IPS-20b (cell line): Measurements from ENCODE around the gene PRKCA.

Experiments used
- H3K27ac ChIP-seq: one replicate; pipeline ENCODE4 v1.5.1; 2013; ENCODE audit warnings: low read length
- H3K27me3 ChIP-seq: 2 replicates; pipeline ENCODE4 v1.6.1; 2013; ENCODE audit warnings: mild to moderate bottlenecking, low read length, inconsistent platforms; ENCODE audit not compliant: insufficient read depth
- H3K36me3 ChIP-seq: 2 replicates; pipeline ENCODE4 v1.6.1; 2013; ENCODE audit warnings: low read depth, mild to moderate bottlenecking, inconsistent platforms, low read length, moderate library complexity; ENCODE audit not compliant: insufficient read depth
- H3K4me1 ChIP-seq: 2 replicates; pipeline ENCODE4 v1.6.1; 2013; ENCODE audit warnings: mild to moderate bottlenecking, control low read depth, inconsistent platforms, low read length, moderate library complexity; ENCODE audit not compliant: insufficient read depth
- H3K4me3 ChIP-seq: 2 replicates; pipeline ENCODE4 v1.5.1; 2013; ENCODE audit warnings: mild to moderate bottlenecking, low read length, inconsistent platforms
- H3K9ac ChIP-seq: 2 replicates; pipeline ENCODE4 v1.6.1; 2013; ENCODE audit warnings: low read depth, mild to moderate bottlenecking, inconsistent platforms, low read length, moderate library complexity
- H3K9me3 ChIP-seq: 2 replicates; pipeline ENCODE4 v1.6.1; 2013; ENCODE audit warnings: mild to moderate bottlenecking, low read depth, low read length, inconsistent platforms; ENCODE audit not compliant: insufficient read depth

The PRKCA gene

GRCh38 chr17:66411520-66411919, 109.1 kb downstream of the PRKCA start:
- peaks cover 2% of the 10 kb centered on the region; the same call in 1 of the 2 replicates for H3K4me1 ChIP-seq
- H3K9ac ChIP-seq = no peak overlapping the region
- H3K4me3 ChIP-seq = no peak overlapping the region
- H3K27me3 ChIP-seq = no peaks in the 10 kb centered on the region
- H3K27ac ChIP-seq = no peak overlapping the region
- no peaks in the 10 kb centered on the region for H3K9me3 ChIP-seq
- H3K36me3 ChIP-seq = no peaks in the 10 kb centered on the region

GRCh38 chr17:66412857-66413558, 110.6 kb downstream of the PRKCA start:
- Histone ChIP-seq H3K9ac (no peak overlapping the region), H3K27ac (no peak overlapping the region), H3K4me1 (peaks cover 5% of the 10 kb centered on the region; the same call in 1 of the 2 replicates), H3K9me3 (no peaks in the 10 kb centered on the region), H3K36me3 (no peaks in the 10 kb centered on the region), H3K4me3 (no peak overlapping the region), H3K27me3 (no peaks in the 10 kb centered on the region)

DNA sequence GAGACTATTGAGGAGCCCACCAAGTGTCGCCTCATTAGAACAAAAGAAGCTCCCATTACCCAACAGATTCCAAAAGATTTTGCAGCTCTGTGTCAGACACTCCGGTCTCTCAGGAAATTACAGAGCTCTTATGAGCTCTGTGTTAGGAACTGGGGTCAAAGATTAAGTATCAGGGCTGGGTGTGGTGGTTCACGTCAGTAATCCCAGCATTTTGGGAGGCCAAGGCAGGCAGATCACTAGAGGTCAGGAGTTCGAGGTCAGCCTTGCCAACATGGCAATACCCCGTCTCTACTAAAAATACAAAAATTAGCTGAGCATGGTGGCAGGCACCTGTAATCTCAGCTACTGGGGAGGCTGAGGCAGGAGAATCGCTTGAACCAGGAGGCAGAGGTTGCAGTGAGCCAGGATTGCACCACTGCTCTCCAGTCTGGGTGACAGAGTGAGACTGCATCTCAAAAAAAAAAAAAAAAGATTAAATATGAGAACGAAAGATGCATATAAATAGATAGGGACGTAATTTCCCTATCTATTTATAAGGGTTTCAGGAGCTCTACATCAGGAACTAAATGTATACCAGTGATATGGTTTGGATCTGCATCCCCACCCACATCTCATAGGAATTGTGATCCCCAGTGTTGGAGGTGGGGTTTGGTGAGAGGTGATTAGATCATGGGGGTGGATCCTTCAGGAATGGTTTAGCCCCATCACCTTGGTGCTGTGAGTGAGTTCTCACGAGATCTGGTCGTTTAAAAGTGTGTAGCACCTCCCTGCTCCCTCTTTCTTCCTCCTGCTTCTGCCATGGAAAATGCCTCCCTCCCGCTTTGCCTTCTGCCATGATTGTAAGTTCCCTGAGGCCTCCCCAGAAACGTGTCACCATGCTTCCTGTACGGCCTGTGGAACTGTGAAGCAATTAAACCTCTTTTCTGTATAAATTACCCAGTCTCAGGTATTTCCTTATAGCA, 111.4 kb downstream of the PRKCA start:
- no peak overlapping the region for H3K27ac ChIP-seq

DNA sequence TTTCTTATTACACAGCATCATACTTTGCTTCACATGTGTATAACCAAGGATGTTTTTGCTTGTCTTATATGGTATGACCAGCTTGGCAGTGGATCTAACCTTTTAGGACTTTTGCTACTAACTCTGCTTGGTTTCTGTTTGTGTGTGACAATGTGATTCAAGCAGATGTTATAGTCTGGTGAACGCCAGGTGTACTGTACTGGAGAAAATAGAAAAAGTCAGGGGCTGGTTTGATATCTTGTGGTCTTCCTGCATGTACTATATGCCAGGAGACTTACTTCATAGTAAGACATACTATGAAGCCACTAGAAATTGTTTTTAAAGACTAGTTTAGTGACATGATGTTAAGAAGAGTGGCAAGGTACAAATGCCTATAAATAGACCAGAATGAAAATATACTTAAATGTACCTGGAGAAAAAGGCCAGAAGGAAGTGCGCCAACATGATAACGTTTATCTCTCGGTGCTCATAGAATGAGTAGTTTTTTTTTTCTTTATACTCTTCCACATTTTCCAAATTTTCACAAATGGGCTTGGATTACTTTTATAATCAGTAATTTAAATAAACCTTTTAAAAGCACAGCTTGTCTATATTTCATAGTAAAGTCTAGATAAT, 112.3 kb downstream of the PRKCA start:
- Histone ChIP-seq H3K36me3 (no peaks in the 10 kb centered on the region), H3K9me3 (no peaks in the 10 kb centered on the region), H3K27ac (no peak overlapping the region), H3K4me3 (no peak overlapping the region), H3K4me1 (peaks cover 5% of the 10 kb centered on the region; the same call in 1 of the 2 replicates), H3K27me3 (no peaks in the 10 kb centered on the region), H3K9ac (no peak overlapping the region)

More for the DNA sequence above, 111.4 kb downstream of the PRKCA start:
- H3K27me3 ChIP-seq = no peaks in the 10 kb centered on the region
- H3K9me3 ChIP-seq = no peaks in the 10 kb centered on the region
- no peak overlapping the region for H3K9ac ChIP-seq
- no peak overlapping the region for H3K4me3 ChIP-seq
- peaks cover 5% of the 10 kb centered on the region; the same call in 1 of the 2 replicates for H3K4me1 ChIP-seq
- H3K36me3 ChIP-seq = no peaks in the 10 kb centered on the region

DNA sequence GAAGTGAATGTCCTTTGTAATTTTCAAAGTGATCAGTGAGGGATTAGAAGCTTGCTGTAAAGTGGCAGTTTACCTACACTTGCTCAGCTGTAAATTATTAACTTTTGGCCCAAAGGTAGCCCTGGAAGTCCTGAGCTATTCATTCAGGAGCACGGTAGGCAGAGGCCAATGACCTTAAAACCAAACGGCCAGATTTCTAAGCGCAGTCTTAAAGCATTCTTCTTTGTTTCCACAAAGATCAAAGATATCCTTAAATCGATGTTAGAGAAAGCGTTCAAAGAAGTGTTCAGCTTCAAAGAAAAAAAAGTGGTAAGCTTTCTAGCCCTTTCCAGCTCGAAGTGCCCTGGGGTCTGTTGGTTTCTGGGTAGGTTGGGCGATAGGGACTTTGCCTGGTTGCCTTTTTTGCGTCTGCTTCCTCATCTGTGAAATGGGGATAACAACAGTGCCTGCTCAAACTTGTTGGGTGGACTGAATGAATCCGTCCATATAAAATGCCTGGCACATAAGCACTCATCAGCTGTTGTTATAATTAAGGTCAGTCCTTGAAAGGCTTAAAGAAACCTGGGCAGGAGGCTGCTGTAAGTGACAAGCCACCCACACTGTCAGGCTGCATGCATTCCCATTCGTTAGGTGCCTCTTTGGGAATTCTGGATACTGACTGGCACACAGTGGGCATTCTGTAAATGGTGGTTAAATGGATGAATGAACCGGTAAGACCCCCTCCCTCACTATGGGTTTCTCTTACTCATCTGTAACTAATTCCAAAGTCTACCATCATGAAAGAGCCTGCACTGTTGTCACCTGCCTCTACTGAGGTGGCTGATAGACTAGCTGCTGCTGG, 113.2 kb downstream of the PRKCA start:
- Histone ChIP-seq H3K27ac (no peak overlapping the region), H3K9ac (no peak overlapping the region), H3K4me3 (no peak overlapping the region)

DNA sequence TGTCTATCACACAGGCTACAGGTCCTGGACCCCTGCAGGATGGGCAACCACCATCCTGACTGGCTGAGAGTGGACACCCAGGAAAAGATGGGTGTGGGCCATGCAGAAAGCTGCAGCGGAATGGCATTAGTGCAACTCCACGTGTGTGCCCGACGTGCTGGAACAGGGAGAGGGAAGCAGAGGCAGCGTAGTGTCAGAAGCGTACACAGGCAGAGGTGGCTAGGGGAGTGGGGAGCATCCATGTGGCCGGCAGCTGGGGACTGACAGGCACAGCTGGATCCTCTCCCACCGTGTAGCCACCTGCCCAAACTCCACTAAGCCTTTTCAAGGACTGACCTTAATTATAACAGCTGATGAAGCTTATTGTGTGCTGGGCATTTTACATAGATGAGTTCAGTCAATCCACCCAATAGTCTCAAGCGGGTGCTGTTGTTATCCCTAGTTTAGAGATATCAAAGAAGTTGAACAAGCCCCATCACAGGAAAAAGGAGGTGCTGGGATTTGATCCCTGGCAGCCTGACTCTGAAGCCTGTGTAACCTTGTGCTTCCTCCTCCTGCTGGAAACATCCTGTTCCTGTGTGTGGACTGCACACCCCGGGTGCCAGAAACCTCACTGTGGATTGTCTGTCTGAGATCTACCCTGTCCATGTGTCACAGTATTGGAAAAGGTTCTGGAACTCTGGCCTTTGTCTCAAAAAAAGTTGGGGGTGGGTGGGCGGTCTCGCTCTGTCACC, 114.0 kb downstream of the PRKCA start:
- H3K36me3 ChIP-seq = no peaks in the 10 kb centered on the region
- H3K4me1 ChIP-seq = peaks cover 14% of the 10 kb centered on the region; the same call in 1 of the 2 replicates
- H3K9me3 ChIP-seq = no peaks in the 10 kb centered on the region
- no peak overlapping the region for H3K9ac ChIP-seq
- no peak overlapping the region for H3K27ac ChIP-seq
- H3K27me3 ChIP-seq = no peaks in the 10 kb centered on the region
- no peak overlapping the region for H3K4me3 ChIP-seq

More for the DNA sequence above, 113.2 kb downstream of the PRKCA start:
- no peaks in the 10 kb centered on the region for H3K9me3 ChIP-seq
- peaks cover 8% of the 10 kb centered on the region; the same call in 1 of the 2 replicates for H3K4me1 ChIP-seq
- H3K36me3 ChIP-seq = no peaks in the 10 kb centered on the region
- no peaks in the 10 kb centered on the region for H3K27me3 ChIP-seq

DNA sequence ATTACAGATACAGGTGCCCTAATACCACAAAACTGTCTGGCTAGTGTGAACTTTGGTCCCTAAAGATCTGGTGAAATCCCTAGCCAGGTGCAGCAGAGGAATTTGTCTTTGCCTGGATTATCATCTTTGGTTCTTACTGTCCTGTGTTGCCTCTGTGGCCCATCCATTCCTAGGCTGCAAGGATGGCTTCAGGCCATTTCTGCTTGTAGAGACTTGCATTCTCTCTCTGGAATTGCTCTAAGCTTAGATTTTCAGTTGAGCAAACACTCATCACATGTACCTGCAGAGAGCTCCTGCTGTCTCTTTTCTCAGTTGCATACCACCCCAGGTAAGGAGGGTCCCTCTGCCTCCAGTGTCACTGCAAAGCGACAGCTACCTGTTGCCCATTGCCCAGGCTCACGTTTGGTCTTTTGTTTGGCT, 114.9 kb downstream of the PRKCA start:
- Histone ChIP-seq H3K27me3 (no peaks in the 10 kb centered on the region), H3K9me3 (no peaks in the 10 kb centered on the region), H3K27ac (no peak overlapping the region), H3K36me3 (no peaks in the 10 kb centered on the region), H3K4me1 (peaks cover 14% of the 10 kb centered on the region; the same call in 1 of the 2 replicates), H3K9ac (no peak overlapping the region), H3K4me3 (no peak overlapping the region)

DNA sequence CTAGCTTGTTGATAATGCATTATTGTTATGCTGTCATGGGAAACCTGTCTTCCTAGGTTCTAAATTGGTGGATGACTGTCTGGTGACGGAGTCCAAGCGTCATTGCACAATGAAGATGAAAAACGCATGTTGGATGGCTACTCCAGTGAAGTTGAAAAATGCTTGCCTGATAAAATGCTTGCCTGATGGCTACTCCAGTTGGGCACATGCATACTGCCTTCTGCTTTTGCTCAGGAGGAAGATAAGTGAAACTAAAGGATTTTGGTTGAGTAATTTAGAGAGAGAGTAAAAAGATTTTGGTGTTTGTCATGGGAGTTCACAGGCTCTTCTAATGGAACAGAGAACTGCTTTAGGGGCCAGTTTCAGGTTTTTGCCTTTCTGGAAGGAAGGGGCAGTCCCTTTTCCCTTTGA, 118.6 kb downstream of the PRKCA start:
- H3K27ac ChIP-seq = no peak overlapping the region
- H3K4me1 ChIP-seq = peaks cover 24% of the 10 kb centered on the region; the same call in 1 of the 2 replicates
- no peaks in the 10 kb centered on the region for H3K27me3 ChIP-seq
- no peak overlapping the region for H3K9ac ChIP-seq
- H3K4me3 ChIP-seq = no peak overlapping the region
- H3K36me3 ChIP-seq = no peaks in the 10 kb centered on the region
- no peaks in the 10 kb centered on the region for H3K9me3 ChIP-seq

- no peak overlapping the region for H3K27ac ChIP-seq
- no peaks in the 10 kb centered on the region for H3K36me3 ChIP-seq
- no peaks in the 10 kb centered on the region for H3K9me3 ChIP-seq
- peaks cover 24% of the 10 kb centered on the region; the same call in 1 of the 2 replicates for H3K4me1 ChIP-seq
- no peaks in the 10 kb centered on the region for H3K27me3 ChIP-seq
- no peak overlapping the region for H3K9ac ChIP-seq
- no peak overlapping the region for H3K4me3 ChIP-seq
Observed at GRCh38 chr17:66422186-66422585, 119.8 kb downstream of the PRKCA start.

DNA sequence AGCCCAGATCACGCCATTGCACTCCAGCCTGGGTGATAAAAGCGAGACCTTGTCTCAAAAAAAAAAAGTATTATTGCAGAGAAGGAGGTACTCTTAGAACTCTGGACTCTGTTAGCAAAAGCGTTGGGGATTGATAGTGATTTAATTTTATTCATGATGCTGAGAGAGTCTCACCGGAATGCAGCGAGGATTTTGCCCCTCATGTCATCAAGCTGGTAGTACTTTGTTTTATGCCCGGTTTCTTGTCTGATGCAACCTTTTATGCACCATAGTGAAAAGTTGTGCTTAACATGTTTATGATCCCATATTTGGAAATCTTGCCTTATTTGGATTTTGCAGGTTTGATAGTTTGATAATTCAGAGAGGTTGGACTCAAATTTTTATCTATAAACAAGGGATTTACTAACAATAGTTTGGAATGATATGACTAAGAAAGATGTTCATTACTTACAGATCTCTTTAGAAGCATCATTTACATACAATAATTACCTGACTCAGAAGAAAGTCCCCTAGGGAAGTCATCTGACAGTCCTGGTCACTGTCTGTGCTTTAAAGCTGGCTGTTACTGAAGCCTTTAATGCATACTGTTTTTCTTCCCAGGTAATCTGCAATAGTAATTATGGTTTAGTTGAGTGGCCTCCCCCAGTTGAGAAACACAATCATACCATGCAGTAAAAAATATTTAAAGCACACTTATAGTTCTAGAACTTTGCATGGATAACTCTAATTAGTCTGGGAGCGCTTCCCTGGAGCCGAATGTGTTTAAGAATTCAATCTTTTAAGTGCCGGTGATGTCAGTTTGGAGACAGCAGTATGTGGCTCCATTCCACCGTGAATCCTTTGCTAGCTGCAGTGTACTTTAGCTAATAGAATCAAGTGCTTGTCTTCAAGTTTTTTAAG, 120.9 kb downstream of the PRKCA start:
- Histone ChIP-seq H3K4me3 (no peak overlapping the region), H3K4me1 (peaks cover 19% of the 10 kb centered on the region; the same call in 1 of the 2 replicates), H3K9me3 (no peaks in the 10 kb centered on the region), H3K27me3 (no peaks in the 10 kb centered on the region), H3K27ac (no peak overlapping the region), H3K9ac (no peak overlapping the region), H3K36me3 (no peaks in the 10 kb centered on the region)
